GM19438 (cell line): ENCODE data around the gene PRKD1.

Source experiments
- ATAC-seq: cut with Tn5 transposase; IDR thresholded peaks from one replicate; pipeline ENCODE4 v1.9.1; 2021; ENCODE audit warnings: low read depth; ENCODE audit not compliant: unreplicated experiment

PRKD1 gene

GRCh38 chr14:29687866-29688265, 239.8 kb downstream of the PRKD1 start:
- ATAC-seq: no peak

- ATAC-seq: no peak
These were observed 240.4 kb downstream of the PRKD1 start for GRCh38 chr14:29687071-29687765.

- no peak for ATAC-seq
These were observed 242.7 kb downstream of the PRKD1 start for GRCh38 chr14:29684926-29685325.

GRCh38 chr14:29682789-29683188, 244.9 kb downstream of the PRKD1 start:
- ATAC-seq: no peak

- ATAC-seq: no peak
These were observed 246.3 kb downstream of the PRKD1 start for GRCh38 chr14:29681316-29681715.

GRCh38 chr14:29674566-29675285, 252.9 kb downstream of the PRKD1 start:
- no peak for ATAC-seq

GRCh38 chr14:29672831-29673230, 254.8 kb downstream of the PRKD1 start:
- no peak for ATAC-seq

- ATAC-seq: no peak
These were observed 256.6 kb downstream of the PRKD1 start for GRCh38 chr14:29671034-29671433.

GRCh38 chr14:29668201-29668600, 259.4 kb downstream of the PRKD1 start:
- ATAC-seq: no peak

GRCh38 chr14:29664515-29664914, 263.1 kb downstream of the PRKD1 start:
- no peak for ATAC-seq

GRCh38 chr14:29663281-29663801, 264.3 kb downstream of the PRKD1 start:
- ATAC-seq: no peak

GRCh38 chr14:29654901-29655550, 272.6 kb downstream of the PRKD1 start:
- no peak for ATAC-seq

GRCh38 chr14:29653303-29653702, 274.3 kb downstream of the PRKD1 start:
- no peak for ATAC-seq

- no peak for ATAC-seq
These were observed 275.1 kb downstream of the PRKD1 start for GRCh38 chr14:29652571-29652970.

- no peak for ATAC-seq
These were observed 276.9 kb downstream of the PRKD1 start for GRCh38 chr14:29650554-29651269.

- ATAC-seq: no peak
These were observed 278.5 kb downstream of the PRKD1 start for GRCh38 chr14:29649170-29649569.

- no peak for ATAC-seq
These were observed 279.6 kb downstream of the PRKD1 start for GRCh38 chr14:29648045-29648444.

GRCh38 chr14:29645117-29645516, 282.5 kb downstream of the PRKD1 start:
- ATAC-seq: no peak

- no peak for ATAC-seq
These were observed 284.0 kb downstream of the PRKD1 start for GRCh38 chr14:29643433-29644211.

- no peak for ATAC-seq
These were observed 290.2 kb downstream of the PRKD1 start for GRCh38 chr14:29637411-29637810.
